SK-MEL-5 (cell line): ENCODE measurements around the gene LCN15. TPM values are rescaled to one million over a fixed set of nuclear protein-coding genes. Genes with fewer than 3 reads are reported as not detected.

ENCODE experiments used
- small RNA-seq, 2 experiments: library from RNA; depleted of rRNA; stranded (forward); fragments of <200 nt; gene quantifications; one replicate each; pipeline ENCODE3, GENCODE V24; 2014
- total RNA-seq: library from RNA; depleted of rRNA; stranded (reverse); fragments of >200 nt; shearing (Covaris generic); gene quantifications from 2 replicates; pipeline ENCODE4 v1.2.3, GENCODE V29; 2014; rRNA removed

Gene LCN15
- total RNA-seq, 1 experiment from 2014 or later = 0.05 TPM

Small RNA genes within 50 kb of the gene (small RNA-seq; reads per million reads assigned to genes)
- gene AL355987.2 = 0 reads per million in 2 experiments
- gene ATP6V1G1P3 = 0 reads per million in 2 experiments
- 0 reads per million in 2 experiments for gene MIR6722

Other genes starting within 250 kb of the LCN15 start
- 3.0 and 3.2 TPM in 2 replicates for gene NOTCH1, start 218.5 kb downstream of the LCN15 start, total RNA-seq
- 61.5 and 66.9 TPM in 2 replicates for gene EGFL7, start 101.6 kb downstream of the LCN15 start, total RNA-seq
- gene AGPAT2, start 77.1 kb downstream of the LCN15 start, total RNA-seq = 52.3 and 54.1 TPM in 2 replicates
- gene DIPK1B, start 51.9 kb downstream of the LCN15 start, total RNA-seq = 42.0 and 45.6 TPM in 2 replicates
- not detected in 2 replicates for gene LCN10, start 21.6 kb downstream of the LCN15 start, total RNA-seq
- not detected in 2 replicates for gene LCN6, start 16.0 kb downstream of the LCN15 start, total RNA-seq
- gene LCN8, start 6.3 kb downstream of the LCN15 start, total RNA-seq = not detected in 2 replicates
- gene TMEM141, start 26.8 kb upstream of the LCN15 start, total RNA-seq = 47.1 and 50.8 TPM in 2 replicates
- 0.08 and 0.42 TPM in 2 replicates for gene CCDC183, start 31.8 kb upstream of the LCN15 start, total RNA-seq
- gene RABL6, start 43.4 kb upstream of the LCN15 start, total RNA-seq = 57.4 and 62.6 TPM in 2 replicates
- gene AJM1, start 78.0 kb upstream of the LCN15 start, total RNA-seq = 1.2 and 1.4 TPM in 2 replicates
- 101 TPM in 2 replicates for gene PHPT1, start 84.9 kb upstream of the LCN15 start, total RNA-seq
- gene MAMDC4, start 87.8 kb upstream of the LCN15 start, total RNA-seq = 0.80 and 1.3 TPM in 2 replicates
- 356 and 392 TPM in 2 replicates for gene EDF1, start 101.8 kb upstream of the LCN15 start, total RNA-seq
- gene TRAF2, start 122.0 kb upstream of the LCN15 start, total RNA-seq = 13.5 and 16.4 TPM in 2 replicates
- 141 and 174 TPM in 2 replicates for gene FBXW5, start 180.2 kb upstream of the LCN15 start, total RNA-seq
- 0.45 and 0.53 TPM in 2 replicates for gene C8G, start 180.7 kb upstream of the LCN15 start, total RNA-seq
- not detected in 2 replicates for gene LCN12, start 187.8 kb upstream of the LCN15 start, total RNA-seq
- gene PTGDS, start 213.0 kb upstream of the LCN15 start, total RNA-seq = not detected in 2 replicates
- gene LCNL1, start 218.5 kb upstream of the LCN15 start, total RNA-seq = not detected in 2 replicates
- 31.7 and 46.0 TPM in 2 replicates for gene PAXX, start 227.9 kb upstream of the LCN15 start, total RNA-seq
- gene CLIC3, start 232.1 kb upstream of the LCN15 start, total RNA-seq = not detected in 2 replicates